Measurements from ENCODE around the gene EIF4H.
"Not testable (repeated sequence)": the region's sequence is repeated elsewhere in the genome, so short reads cannot be mapped to it uniquely, and the experiment has no call there.

EIF4H gene

GRCh38 chr7:74175340-74175739 lies 1.2 kb downstream of the EIF4H start:
- DNase-seq (ENCODE audit: low read depth in 2 of 2) = no peak

- DNase-seq (ENCODE audit: low read depth in 2 of 2) = no peak
These were observed 2.4 kb downstream of the EIF4H start for GRCh38 chr7:74176555-74176954.

GRCh38 chr7:74178632-74179031 lies 4.5 kb downstream of the EIF4H start:
- DNase-seq (ENCODE audit: low read depth in 2 of 2) = no peak

- no peak for DNase-seq (ENCODE audit: low read depth in 2 of 2)
These were observed 5.9 kb downstream of the EIF4H start for GRCh38 chr7:74179935-74180604.

DNA sequence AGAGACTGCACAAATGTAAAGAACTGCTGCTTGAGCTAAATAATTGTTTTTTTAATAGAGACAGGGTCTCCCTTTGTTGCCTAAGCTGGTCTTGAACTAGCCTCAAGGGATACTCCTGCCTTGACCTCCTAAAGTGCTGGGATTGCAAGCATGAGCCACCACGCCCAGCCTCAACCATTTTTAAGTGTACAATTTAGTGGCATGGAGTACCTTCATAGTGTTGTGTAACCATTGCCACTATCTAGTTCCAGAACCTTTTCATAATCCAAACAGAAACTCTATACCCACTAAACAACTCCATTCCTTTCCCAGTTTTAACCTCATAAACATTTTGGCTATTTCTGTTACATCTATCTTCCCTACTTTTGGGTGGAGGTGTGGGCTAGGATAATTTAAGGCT lies 6.7 kb downstream of the EIF4H start:
- DNase-seq (ENCODE audit: low read depth in 2 of 2) = no peak

DNA sequence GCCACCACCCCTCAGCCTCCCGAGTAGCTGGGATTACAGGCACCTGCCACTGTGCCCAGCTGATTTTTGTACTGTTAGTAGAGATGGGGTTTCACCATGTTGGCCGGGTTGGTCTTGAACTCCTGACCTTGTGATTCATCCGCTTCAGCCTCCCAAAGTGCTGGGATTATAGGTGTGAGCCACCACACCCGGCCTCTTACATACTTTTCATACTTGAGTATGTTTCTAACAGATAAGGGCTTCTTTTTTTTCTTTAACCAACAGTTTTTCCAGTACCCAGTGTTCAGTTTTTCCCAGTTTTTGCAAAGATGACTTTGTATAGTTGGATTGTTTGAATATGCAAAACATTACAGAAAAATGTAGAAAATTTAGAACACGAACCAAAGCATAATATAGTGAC lies 7.7 kb downstream of the EIF4H start:
- no peak for DNase-seq (ENCODE audit: low read depth in 2 of 2)

- DNase-seq (ENCODE audit: low read depth in 2 of 2) = no peak
These were observed 8.4 kb downstream of the EIF4H start for GRCh38 chr7:74182453-74183090.

DNA sequence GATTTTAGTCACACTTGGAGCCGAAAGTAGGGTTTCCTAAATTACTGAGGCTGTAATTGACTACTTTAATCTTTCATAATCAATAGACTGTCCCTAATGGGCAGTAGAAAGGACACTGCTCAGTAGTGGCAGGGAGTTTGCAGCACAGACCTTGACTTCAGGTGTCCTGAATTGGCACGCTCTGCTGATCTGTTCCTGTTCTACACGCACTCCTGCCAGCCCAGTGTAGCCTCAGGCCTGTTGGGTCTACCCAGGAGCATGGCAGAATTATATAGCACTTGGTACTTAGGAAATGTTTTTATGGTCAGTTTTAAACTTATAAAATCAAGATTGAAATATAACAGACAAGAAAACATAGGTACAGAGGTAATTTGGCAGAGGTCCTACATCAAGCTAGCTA lies 9.0 kb downstream of the EIF4H start:
- no peak for DNase-seq (ENCODE audit: low read depth in 2 of 2)

DNA sequence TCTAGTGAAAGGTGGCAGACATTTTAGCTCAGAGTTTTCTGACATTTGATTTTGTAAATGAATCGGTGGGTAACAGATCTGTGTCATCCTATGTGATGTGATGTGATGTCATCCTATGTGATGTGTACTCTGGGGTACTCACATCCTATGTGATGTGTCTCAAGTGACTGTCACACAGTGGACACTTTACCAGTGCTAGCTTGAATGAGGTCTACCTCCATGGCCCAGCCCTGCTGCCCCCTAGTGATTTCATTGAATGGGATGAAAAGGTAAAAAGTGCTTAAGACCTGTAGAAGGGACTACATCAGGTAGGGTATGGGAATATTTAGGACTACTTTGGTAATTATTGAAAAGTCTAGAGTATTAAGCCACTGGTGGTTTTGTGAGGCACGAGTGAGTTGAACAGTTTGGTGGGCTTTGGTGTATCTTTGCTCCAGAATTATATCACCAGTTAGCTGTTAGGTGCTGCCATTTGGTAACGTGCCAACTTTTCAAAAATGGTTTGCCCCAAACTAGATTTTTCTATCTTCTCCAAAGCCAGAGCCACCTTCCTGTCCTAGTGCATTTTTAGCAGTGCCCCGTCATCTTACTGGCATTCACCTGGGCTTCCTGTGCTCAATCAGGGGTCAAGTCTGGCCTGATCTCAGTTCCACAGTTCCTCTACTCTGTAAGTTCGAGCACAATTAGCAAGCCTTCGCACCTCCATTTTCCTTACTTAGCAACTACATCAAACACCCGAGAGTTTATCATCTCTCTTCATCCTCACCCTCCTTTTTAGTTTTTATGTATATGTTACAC lies 9.7 kb downstream of the EIF4H start:
- DNase-seq (ENCODE audit: low read depth in 2 of 2) = no peak

- no peak for DNase-seq (ENCODE audit: low read depth in 2 of 2)
These were observed 10.9 kb downstream of the EIF4H start for GRCh38 chr7:74185016-74185415.

GRCh38 chr7:74185636-74186035 lies 11.5 kb downstream of the EIF4H start:
- DNase-seq (ENCODE audit: low read depth in 2 of 2) = no peak

DNA sequence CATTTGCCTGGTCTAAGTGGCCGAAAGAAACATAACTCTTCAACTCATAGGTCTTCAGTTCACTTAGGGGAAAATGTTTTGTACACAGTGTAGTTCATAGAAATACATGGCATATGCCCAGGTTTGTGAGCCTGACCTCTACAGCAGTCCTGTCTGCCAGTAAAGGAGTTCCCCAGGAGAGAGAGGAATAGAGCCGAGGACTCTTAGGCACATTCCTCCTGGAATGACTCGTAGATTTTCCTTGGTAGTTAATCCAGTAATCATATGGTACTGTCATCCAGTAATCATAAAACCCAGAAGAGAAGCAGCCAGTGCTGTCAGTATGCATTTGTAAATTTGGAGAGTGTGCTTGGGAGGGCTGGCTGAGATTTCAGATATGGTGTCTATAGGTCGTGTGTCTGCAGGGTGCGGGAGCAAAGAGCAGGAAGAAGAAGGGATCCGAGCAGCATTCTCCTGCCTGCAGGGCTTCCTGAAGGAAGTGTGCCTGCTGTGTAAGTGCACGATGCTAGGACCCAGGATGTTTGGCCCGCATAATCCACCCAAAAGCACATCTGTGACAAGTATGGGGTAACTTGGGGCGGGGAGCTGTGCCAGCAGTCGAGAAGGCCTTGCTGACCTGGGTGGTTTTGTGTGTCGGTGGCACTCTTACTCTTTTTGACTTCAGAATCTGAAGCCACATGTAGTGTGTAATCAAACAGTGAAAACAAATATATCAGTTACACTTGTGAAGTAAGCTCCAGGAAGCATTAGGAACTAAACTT lies 13.9 kb downstream of the EIF4H start:
- DNase-seq (ENCODE audit: low read depth in 2 of 2) = no peak

DNA sequence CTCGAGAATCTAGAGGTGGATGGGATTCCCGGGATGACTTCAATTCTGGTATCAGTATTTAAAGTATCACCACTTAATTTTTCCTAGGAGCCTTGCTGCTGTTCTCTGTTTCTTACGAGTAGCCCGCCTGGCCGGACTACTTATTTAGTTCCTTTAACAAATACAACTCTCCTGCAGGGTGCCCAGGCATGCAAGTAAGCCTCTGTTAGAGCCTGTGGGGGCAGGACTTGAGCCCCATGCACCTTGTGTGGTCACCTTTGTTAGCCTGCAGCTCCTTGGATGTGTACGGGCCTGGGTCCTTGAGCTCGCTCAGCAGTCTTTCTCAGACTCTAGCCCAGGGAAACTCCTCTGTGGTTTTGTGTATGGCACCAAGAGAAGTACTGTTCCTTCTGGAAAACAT lies 16.1 kb downstream of the EIF4H start:
- no peak for DNase-seq (ENCODE audit: low read depth in 2 of 2)

DNA sequence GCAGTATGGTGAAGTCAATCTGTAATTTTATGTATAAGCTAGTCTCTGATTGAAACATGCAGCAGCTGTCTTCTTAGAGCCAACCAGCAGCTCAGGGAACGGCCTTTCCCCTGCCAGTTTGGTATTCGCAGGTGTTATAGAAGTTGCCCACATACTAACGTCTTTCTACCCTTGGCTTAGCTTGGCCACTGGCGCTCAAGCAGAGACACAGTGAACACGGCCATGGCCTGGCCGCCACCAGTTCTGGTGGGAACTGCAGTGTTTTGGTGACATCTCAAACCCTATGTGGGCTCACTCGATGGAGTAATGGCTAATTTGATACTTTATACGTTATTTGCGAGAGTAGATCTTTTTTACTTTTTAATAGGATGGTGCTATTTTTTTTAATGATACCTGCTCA lies 17.1 kb downstream of the EIF4H start:
- no peak for DNase-seq (ENCODE audit: low read depth in 2 of 2)

GRCh38 chr7:74193054-74193453 lies 18.9 kb downstream of the EIF4H start:
- DNase-seq (ENCODE audit: low read depth in 2 of 2) = no peak

GRCh38 chr7:74193913-74194312 lies 19.8 kb downstream of the EIF4H start:
- DNase-seq (ENCODE audit: low read depth in 2 of 2) = no peak

- DNase-seq (ENCODE audit: low read depth in 2 of 2) = no peak
These were observed 20.5 kb downstream of the EIF4H start for GRCh38 chr7:74194686-74195085.

GRCh38 chr7:74195139-74195860 lies 21.1 kb downstream of the EIF4H start:
- DNase-seq (ENCODE audit: low read depth in 2 of 2) = not testable (repeated sequence)

DNA sequence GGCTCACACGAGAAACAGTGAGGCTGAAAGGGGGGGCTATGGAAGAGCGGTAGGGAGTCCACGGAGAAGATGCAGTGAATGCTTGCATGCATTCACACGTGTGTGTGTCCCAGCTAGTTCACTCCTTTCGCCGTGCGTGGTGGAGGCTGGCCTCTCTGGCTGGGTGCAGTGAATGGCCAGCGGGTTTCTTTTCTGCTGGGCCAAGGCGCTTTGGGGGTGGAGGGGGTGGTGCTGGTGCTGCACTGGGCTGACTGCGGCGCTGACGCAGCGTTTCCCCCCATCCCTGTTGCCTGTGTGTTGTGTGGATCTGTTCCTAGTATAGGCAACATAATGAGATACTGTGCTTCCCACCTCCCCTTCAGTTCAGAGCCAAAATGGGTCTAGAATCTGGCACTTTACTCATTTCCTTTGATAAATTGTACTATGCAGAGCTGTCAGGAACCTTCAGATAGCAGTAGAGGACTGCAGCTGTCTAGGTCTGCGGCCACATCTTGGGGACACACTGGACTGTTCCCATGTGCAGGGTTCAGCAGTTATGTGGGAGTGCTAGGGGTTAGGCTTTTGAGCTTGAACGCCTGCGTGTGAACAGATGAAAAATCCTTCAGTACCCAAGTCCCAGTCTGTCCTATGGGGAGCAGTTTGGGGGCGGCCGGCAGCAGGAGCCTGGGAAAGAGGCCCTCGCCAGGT lies 22.0 kb downstream of the EIF4H start:
- not testable (repeated sequence) for DNase-seq (ENCODE audit: low read depth in 2 of 2)

DNA sequence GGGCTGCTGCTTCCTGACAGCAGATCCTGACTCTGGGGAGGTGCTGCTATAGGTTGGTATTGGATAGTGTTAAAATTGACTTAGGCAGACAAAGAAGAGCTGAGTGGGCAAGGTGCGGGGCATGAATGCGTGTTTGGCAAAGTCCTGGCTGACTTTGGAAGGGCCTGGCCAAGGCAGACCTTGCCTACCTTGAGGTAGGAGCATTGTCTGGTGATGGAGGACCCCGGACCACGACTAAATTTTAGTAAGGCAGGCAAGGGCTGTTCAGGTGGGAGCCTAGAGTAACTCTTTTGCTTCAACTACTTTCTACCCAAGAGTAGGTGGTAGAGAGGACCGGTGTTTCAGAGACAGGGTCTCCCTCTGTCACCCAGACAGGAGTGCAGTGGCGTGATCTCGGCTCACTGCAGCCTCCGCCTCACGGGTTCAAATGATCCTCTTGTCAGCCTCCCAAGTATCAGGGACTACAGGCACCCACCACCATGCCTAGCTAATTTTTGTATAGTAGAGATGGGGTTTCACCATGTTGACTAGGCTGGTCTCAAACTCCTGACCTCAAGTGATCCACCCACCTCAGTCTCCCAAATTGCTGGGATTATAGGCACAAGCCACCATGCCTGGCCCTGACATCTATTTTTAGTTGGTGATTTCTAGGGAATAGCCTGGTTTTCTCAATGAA lies 23.4 kb downstream of the EIF4H start:
- no peak for DNase-seq (ENCODE audit: low read depth in 2 of 2)

Measured in stimulated activated CD8-positive, alpha-beta memory T cell treated with anti-CD3 and anti-CD28 coated beads, Interleukin-15, amount 100 ng/mL, for 48 hours (primary cell).